AG04449 (cell line): ENCODE data around the gene PMS1.

Source experiments
- CTCF ChIA-PET: fragments of 350-600 bp; formaldehyde crosslinking; extraction: SDS; loops from one replicate; lab custom pipeline; 2021; ENCODE audit warnings: antibody characterized with exemption; lab: Yijun Ruan, JAX
- POLR2A ChIA-PET: fragments of 400-600, 350-600 bp; formaldehyde crosslinking; extraction: SDS; loops from one replicate; lab custom pipeline; 2020; ENCODE audit warnings: antibody characterized with exemption, inconsistent platforms; lab: Yijun Ruan, JAX
- DNase-seq: peaks from one replicate; pipeline ENCODE4 v3.0.0-alpha.2; 2010; ENCODE audit warnings: low read depth, low spot score
- H3K4me3 ChIP-seq: 2 replicates; pipeline ENCODE4 v1.5.1; 2011; ENCODE audit warnings: low read depth, mild to moderate bottlenecking, control low read depth, low read length
- CTCF ChIP-seq: IDR thresholded peaks from one replicate; pipeline ENCODE4 v1.5.1; 2011; ENCODE audit warnings: mild to moderate bottlenecking, moderate library complexity, low read length, control low read depth, inconsistent platforms; ENCODE audit not compliant: insufficient read depth; ENCODE audit errors: missing control alignments

PMS1 gene

GRCh38 chr2:189835855-189836558 lies 51.8 kb downstream of the PMS1 start:
- H3K4me3 ChIP-seq, result no peak overlapping the region
- CTCF ChIA-PET, result interaction anchor here (2.0 kb wide), 1 partner anchor 37 kb away, joined by 9 read pairs; no protein-coding TSS in a partner anchor
- no peak for DNase-seq
- POLR2A ChIA-PET, result interaction anchor here (0.7 kb wide), 1 partner anchor 73 kb away, joined by 4 read pairs; no protein-coding TSS in a partner anchor
- no peak for TF ChIP-seq CTCF

GRCh38 chr2:189836644-189837043 lies 52.4 kb downstream of the PMS1 start:
- ChIA-PET POLR2A (no interaction called here), CTCF (interaction anchor here (0.9 to 2.0 kb wide), 3 partner anchors 18 to 252 kb away, joined by 3 to 9 read pairs (median 4); no protein-coding TSS in a partner anchor)
- H3K4me3 ChIP-seq, result no peak overlapping the region
- no peak for TF ChIP-seq CTCF
- DNase-seq, result peak; percentile 77

GRCh38 chr2:189837326-189837725 lies 53.1 kb downstream of the PMS1 start:
- no peak for DNase-seq
- TF ChIP-seq CTCF, result no peak
- ChIA-PET CTCF (interaction anchor here (0.9 to 2.0 kb wide), 4 partner anchors 13 to 251 kb away, joined by 3 to 9 read pairs (median 4); no protein-coding TSS in a partner anchor), POLR2A (no interaction called here)
- H3K4me3 ChIP-seq, result no peak overlapping the region

- no peak for TF ChIP-seq CTCF
- no peak for DNase-seq
- CTCF ChIA-PET, result interaction anchor here (1.4 kb wide), 1 partner anchor 43 kb away, joined by 3 read pairs; no protein-coding TSS in a partner anchor
- POLR2A ChIA-PET, result no interaction called here
- H3K4me3 ChIP-seq, result no peak overlapping the region
Measured at GRCh38 chr2:189841019-189841418, 56.8 kb downstream of the PMS1 start.

- no peak for TF ChIP-seq CTCF
- no peak overlapping the region for H3K4me3 ChIP-seq
- ChIA-PET CTCF (no interaction called here), POLR2A (no interaction called here)
- no peak for DNase-seq
Measured at GRCh38 chr2:189848276-189848675, 64.0 kb downstream of the PMS1 start.

- TF ChIP-seq CTCF, result no peak
- ChIA-PET CTCF (interaction anchor here (1.2 kb wide), 1 partner anchor 11 kb away, joined by 4 read pairs; no protein-coding TSS in a partner anchor), POLR2A (no interaction called here)
- no peak for DNase-seq
- H3K4me3 ChIP-seq, result no peak overlapping the region
Measured at GRCh38 chr2:189849550-189849949, 65.3 kb downstream of the PMS1 start.
